Measurements from ENCODE around the gene FILIP1L. TPM values are rescaled to one million over a fixed set of nuclear protein-coding genes. Genes with fewer than 3 reads are reported as not detected.

Gene FILIP1L
- total and polyA plus RNA-seq, 2 donors (not counting 1 experiment from before 2014, with no cell fraction given), result 0.32 to 0.48 TPM

DNA sequence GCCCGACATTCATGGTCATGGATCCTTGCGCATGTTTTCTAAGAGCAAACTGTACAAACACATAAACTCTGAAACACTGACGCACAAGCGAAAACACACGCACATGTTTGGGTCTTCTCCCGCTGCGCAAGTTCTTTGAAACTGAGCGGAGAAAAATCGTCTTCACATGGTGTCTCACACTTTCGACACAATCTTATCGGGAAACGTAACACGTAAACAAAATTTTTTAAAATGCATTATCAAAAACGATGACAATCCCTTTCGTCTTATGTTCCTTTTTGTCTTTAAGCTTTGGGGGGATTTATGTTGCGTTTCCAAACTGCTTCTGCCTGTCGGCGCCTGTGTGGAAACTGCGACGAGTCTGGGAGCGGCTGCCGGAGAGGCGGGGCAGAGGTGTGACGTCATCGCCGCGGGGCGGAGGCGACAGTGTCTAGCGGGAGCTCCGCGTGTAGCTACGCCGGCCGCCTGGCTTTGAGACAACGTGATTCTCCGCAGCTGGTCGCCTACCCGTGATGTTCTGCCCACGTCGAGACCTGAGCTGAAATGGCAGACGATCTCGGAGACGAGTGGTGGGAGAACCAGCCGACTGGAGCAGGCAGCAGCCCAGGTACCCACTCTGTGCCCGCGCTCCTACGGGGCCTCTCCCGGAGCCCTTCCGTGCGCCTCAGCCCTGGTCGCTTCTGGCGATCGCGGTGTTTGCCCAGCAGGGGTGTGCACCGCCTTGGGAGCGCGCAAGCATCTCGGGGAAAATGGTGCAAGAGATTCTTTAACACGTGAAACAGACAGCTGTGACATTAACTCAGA, 296.7 kb downstream of the FILIP1L start, which contains the start of gene CMSS1:
CMSS1 (plus strand) TSS at position 426 of the 804 bp plus-strand sequence.
- ATAC-seq (ENCODE audit: low read depth) (peak; percentile 91), DNase-seq (peak; percentile 98)
- Histone ChIP-seq H3K9me3 (ENCODE audit: control extremely low read depth in 1 of 3, control insufficient read depth in 2 of 3, insufficient read depth in 1 of 3, low read length in 2 of 3) (no peaks in the 10 kb centered on the region), H3K36me3 (replicated peaks in 1 of 2; ENCODE audit: control extremely low read depth in 1 of 2, control insufficient read depth in 1 of 2, extremely low read depth in 1 of 2, insufficient read depth in 2 of 2, low read length in 1 of 2) (no peaks in the 10 kb centered on the region), H3K4me1 (ENCODE audit: control insufficient read depth in 2 of 2, insufficient read depth in 2 of 2, low read length in 2 of 2) (peaks cover 16 to 17% of the 10 kb centered on the region in 2 donors), H3K79me2 (ENCODE audit: control insufficient read depth, insufficient read depth, low read length) (peaks cover 29% of the 10 kb centered on the region), H2AFZ (ENCODE audit: insufficient read depth, low read depth, low read length, poor library complexity, severe bottlenecking) (peak within 1 kb of the TSS; percentile 72), H3K4me2 (replicated peaks; ENCODE audit: low read depth, low read length, poor library complexity, severe bottlenecking) (peak within 1 kb of the TSS; percentile 70), H3K27me3 (replicated peaks in 1 of 4; ENCODE audit: control extremely low read depth in 1 of 4, control insufficient read depth in 3 of 4, insufficient read depth in 4 of 4, low read length in 3 of 4) (no peaks in the 10 kb centered on the region), H3K27ac (ENCODE audit: low read length in 2 of 2) (peak within 1 kb of the TSS; percentile 85 to 91), H3K4me3 (ENCODE audit: control extremely low read depth in 1 of 5, extremely low read depth in 1 of 5, insufficient read depth in 1 of 5, low read depth in 2 of 5, low read length in 4 of 5) (peak within 1 kb of the TSS; percentile 71 to 99 (median 89)), H4K20me1 (ENCODE audit: control insufficient read depth, insufficient read depth, low read length, poor library complexity, severe bottlenecking) (no peaks in the 10 kb centered on the region), H3K9ac (ENCODE audit: low read length) (peak within 1 kb of the TSS; percentile 85)
- intact Hi-C loops (cut with micrococcal nuclease), result loop anchor here (1.0 to 10.0 kb wide), 9 partner anchors 13 to 1755 kb away; partner anchors contain the start of genes CLDND1, CPOX, LNP1 and NIT2
- Mint-ChIP-seq H3K27ac (peak within 1 kb of the TSS; percentile 100), H3K27me3 (no peaks in the 10 kb centered on the region), H3K4me1 (peaks cover 39% of the 10 kb centered on the region), H3K9me3 (ENCODE audit: insufficient read depth) (no peaks in the 10 kb centered on the region), H3K4me3 (peak within 1 kb of the TSS; percentile 99)
- ChIA-PET POLR2A (interaction anchor here (1.4 kb wide), 1 partner anchor 443 kb away, joined by 8 read pairs; the partner anchor contains the start of gene TBC1D23), CTCF (interaction anchor here (0.9 to 1.9 kb wide), 10 partner anchors 9 to 774 kb away, joined by 3 to 16 read pairs (median 4); partner anchors contain the start of genes LNP1, NIT2, TBC1D23 and TOMM70)
- WGBS (ENCODE audit: insufficient coverage), result under 1% methylated on average over 56 of the region's 60 CpGs
- TF ChIP-seq, protein P1, sequence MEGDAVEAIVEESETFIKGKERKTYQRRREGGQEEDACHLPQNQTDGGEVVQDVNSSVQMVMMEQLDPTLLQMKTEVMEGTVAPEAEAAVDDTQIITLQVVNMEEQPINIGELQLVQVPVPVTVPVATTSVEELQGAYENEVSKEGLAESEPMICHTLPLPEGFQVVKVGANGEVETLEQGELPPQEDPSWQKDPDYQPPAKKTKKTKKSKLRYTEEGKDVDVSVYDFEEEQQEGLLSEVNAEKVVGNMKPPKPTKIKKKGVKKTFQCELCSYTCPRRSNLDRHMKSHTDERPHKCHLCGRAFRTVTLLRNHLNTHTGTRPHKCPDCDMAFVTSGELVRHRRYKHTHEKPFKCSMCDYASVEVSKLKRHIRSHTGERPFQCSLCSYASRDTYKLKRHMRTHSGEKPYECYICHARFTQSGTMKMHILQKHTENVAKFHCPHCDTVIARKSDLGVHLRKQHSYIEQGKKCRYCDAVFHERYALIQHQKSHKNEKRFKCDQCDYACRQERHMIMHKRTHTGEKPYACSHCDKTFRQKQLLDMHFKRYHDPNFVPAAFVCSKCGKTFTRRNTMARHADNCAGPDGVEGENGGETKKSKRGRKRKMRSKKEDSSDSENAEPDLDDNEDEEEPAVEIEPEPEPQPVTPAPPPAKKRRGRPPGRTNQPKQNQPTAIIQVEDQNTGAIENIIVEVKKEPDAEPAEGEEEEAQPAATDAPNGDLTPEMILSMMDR (IDR thresholded peaks at IDR 0.05), result no peak
- no peak for TF ChIP-seq EZH2 (IDR thresholded peaks at IDR 0.05; ENCODE audit: borderline replicate concordance, insufficient read depth, low read depth, low read length, poor library complexity, severe bottlenecking)

Measured in B cell (primary cell).